Measurements from ENCODE around the gene RASA1.

RASA1 gene

GRCh38 chr5:87369431-87369830 is 101.7 kb downstream of the RASA1 start:
- H3K9ac ChIP-seq (ENCODE audit: low read length) = no peak overlapping the region
- H3K4me3 ChIP-seq (ENCODE audit: low read length) = no peak overlapping the region
- no peaks in the 10 kb centered on the region for H3K27me3 ChIP-seq (ENCODE audit: control insufficient read depth, insufficient read depth, low read length)
- no peaks in the 10 kb centered on the region for H3K9me3 ChIP-seq (ENCODE audit: control insufficient read depth, low read length)
- no peaks in the 10 kb centered on the region for H3K36me3 ChIP-seq (ENCODE audit: control insufficient read depth, insufficient read depth, low read length)
- peaks cover 7% of the 10 kb centered on the region for H3K4me1 ChIP-seq (ENCODE audit: control insufficient read depth, insufficient read depth, low read length)

- Histone ChIP-seq H3K4me3 (ENCODE audit: low read length) (no peak overlapping the region), H3K9me3 (ENCODE audit: control insufficient read depth, low read length) (no peaks in the 10 kb centered on the region), H3K36me3 (ENCODE audit: control insufficient read depth, insufficient read depth, low read length) (no peaks in the 10 kb centered on the region), H3K27me3 (ENCODE audit: control insufficient read depth, insufficient read depth, low read length) (no peaks in the 10 kb centered on the region), H3K4me1 (ENCODE audit: control insufficient read depth, insufficient read depth, low read length) (no peaks in the 10 kb centered on the region), H3K9ac (ENCODE audit: low read length) (no peak overlapping the region)
Measured at GRCh38 chr5:87372705-87373104, 105.0 kb downstream of the RASA1 start.

- no peaks in the 10 kb centered on the region for H3K9me3 ChIP-seq (ENCODE audit: control insufficient read depth, low read length)
- no peak overlapping the region for H3K9ac ChIP-seq (ENCODE audit: low read length)
- H3K36me3 ChIP-seq (ENCODE audit: control insufficient read depth, insufficient read depth, low read length) = no peaks in the 10 kb centered on the region
- no peaks in the 10 kb centered on the region for H3K4me1 ChIP-seq (ENCODE audit: control insufficient read depth, insufficient read depth, low read length)
- no peaks in the 10 kb centered on the region for H3K27me3 ChIP-seq (ENCODE audit: control insufficient read depth, insufficient read depth, low read length)
- H3K4me3 ChIP-seq (ENCODE audit: low read length) = no peak overlapping the region
Measured at GRCh38 chr5:87382224-87382623, 114.5 kb downstream of the RASA1 start.

GRCh38 chr5:87383216-87383615 is 115.5 kb downstream of the RASA1 start:
- H3K27me3 ChIP-seq (ENCODE audit: control insufficient read depth, insufficient read depth, low read length) = no peaks in the 10 kb centered on the region
- H3K4me3 ChIP-seq (ENCODE audit: low read length) = no peak overlapping the region
- no peaks in the 10 kb centered on the region for H3K36me3 ChIP-seq (ENCODE audit: control insufficient read depth, insufficient read depth, low read length)
- no peak overlapping the region for H3K9ac ChIP-seq (ENCODE audit: low read length)
- no peaks in the 10 kb centered on the region for H3K4me1 ChIP-seq (ENCODE audit: control insufficient read depth, insufficient read depth, low read length)
- H3K9me3 ChIP-seq (ENCODE audit: control insufficient read depth, low read length) = no peaks in the 10 kb centered on the region

GRCh38 chr5:87385802-87386201 is 118.1 kb downstream of the RASA1 start:
- Histone ChIP-seq H3K9me3 (ENCODE audit: control insufficient read depth, low read length) (no peaks in the 10 kb centered on the region), H3K27me3 (ENCODE audit: control insufficient read depth, insufficient read depth, low read length) (no peaks in the 10 kb centered on the region), H3K9ac (ENCODE audit: low read length) (no peak overlapping the region), H3K4me1 (ENCODE audit: control insufficient read depth, insufficient read depth, low read length) (no peaks in the 10 kb centered on the region), H3K4me3 (ENCODE audit: low read length) (no peak overlapping the region), H3K36me3 (ENCODE audit: control insufficient read depth, insufficient read depth, low read length) (no peaks in the 10 kb centered on the region)

- Histone ChIP-seq H3K27me3 (ENCODE audit: control insufficient read depth, insufficient read depth, low read length) (no peaks in the 10 kb centered on the region), H3K9ac (ENCODE audit: low read length) (no peak overlapping the region), H3K4me3 (ENCODE audit: low read length) (no peak overlapping the region), H3K4me1 (ENCODE audit: control insufficient read depth, insufficient read depth, low read length) (no peaks in the 10 kb centered on the region), H3K9me3 (ENCODE audit: control insufficient read depth, low read length) (no peaks in the 10 kb centered on the region), H3K36me3 (ENCODE audit: control insufficient read depth, insufficient read depth, low read length) (no peaks in the 10 kb centered on the region)
Measured at GRCh38 chr5:87388129-87388528, 120.4 kb downstream of the RASA1 start.

GRCh38 chr5:87389296-87390034 is 121.8 kb downstream of the RASA1 start:
- Histone ChIP-seq H3K9me3 (ENCODE audit: control insufficient read depth, low read length) (no peaks in the 10 kb centered on the region), H3K9ac (ENCODE audit: low read length) (no peak overlapping the region), H3K27me3 (ENCODE audit: control insufficient read depth, insufficient read depth, low read length) (no peaks in the 10 kb centered on the region), H3K4me1 (ENCODE audit: control insufficient read depth, insufficient read depth, low read length) (no peaks in the 10 kb centered on the region), H3K36me3 (ENCODE audit: control insufficient read depth, insufficient read depth, low read length) (no peaks in the 10 kb centered on the region), H3K4me3 (ENCODE audit: low read length) (no peak overlapping the region)

- H3K27me3 ChIP-seq (ENCODE audit: control insufficient read depth, insufficient read depth, low read length) = no peaks in the 10 kb centered on the region
- H3K4me1 ChIP-seq (ENCODE audit: control insufficient read depth, insufficient read depth, low read length) = no peaks in the 10 kb centered on the region
- no peaks in the 10 kb centered on the region for H3K9me3 ChIP-seq (ENCODE audit: control insufficient read depth, low read length)
- H3K4me3 ChIP-seq (ENCODE audit: low read length) = no peak overlapping the region
- no peaks in the 10 kb centered on the region for H3K36me3 ChIP-seq (ENCODE audit: control insufficient read depth, insufficient read depth, low read length)
- no peak overlapping the region for H3K9ac ChIP-seq (ENCODE audit: low read length)
Measured at GRCh38 chr5:87390075-87390474, 122.4 kb downstream of the RASA1 start.

- H3K27me3 ChIP-seq (ENCODE audit: control insufficient read depth, insufficient read depth, low read length) = no peaks in the 10 kb centered on the region
- no peak overlapping the region for H3K9ac ChIP-seq (ENCODE audit: low read length)
- no peaks in the 10 kb centered on the region for H3K4me1 ChIP-seq (ENCODE audit: control insufficient read depth, insufficient read depth, low read length)
- H3K36me3 ChIP-seq (ENCODE audit: control insufficient read depth, insufficient read depth, low read length) = no peaks in the 10 kb centered on the region
- H3K4me3 ChIP-seq (ENCODE audit: low read length) = no peak overlapping the region
- no peaks in the 10 kb centered on the region for H3K9me3 ChIP-seq (ENCODE audit: control insufficient read depth, low read length)
Measured at GRCh38 chr5:87390576-87391199, 123.0 kb downstream of the RASA1 start.

GRCh38 chr5:87392170-87392569 is 124.5 kb downstream of the RASA1 start:
- no peak overlapping the region for H3K9ac ChIP-seq (ENCODE audit: low read length)
- no peaks in the 10 kb centered on the region for H3K4me1 ChIP-seq (ENCODE audit: control insufficient read depth, insufficient read depth, low read length)
- no peaks in the 10 kb centered on the region for H3K27me3 ChIP-seq (ENCODE audit: control insufficient read depth, insufficient read depth, low read length)
- H3K36me3 ChIP-seq (ENCODE audit: control insufficient read depth, insufficient read depth, low read length) = no peaks in the 10 kb centered on the region
- no peak overlapping the region for H3K4me3 ChIP-seq (ENCODE audit: low read length)
- H3K9me3 ChIP-seq (ENCODE audit: control insufficient read depth, low read length) = no peaks in the 10 kb centered on the region

GRCh38 chr5:87392801-87393200 is 125.1 kb downstream of the RASA1 start:
- no peaks in the 10 kb centered on the region for H3K27me3 ChIP-seq (ENCODE audit: control insufficient read depth, insufficient read depth, low read length)
- H3K9ac ChIP-seq (ENCODE audit: low read length) = no peak overlapping the region
- no peak overlapping the region for H3K4me3 ChIP-seq (ENCODE audit: low read length)
- no peaks in the 10 kb centered on the region for H3K9me3 ChIP-seq (ENCODE audit: control insufficient read depth, low read length)
- H3K36me3 ChIP-seq (ENCODE audit: control insufficient read depth, insufficient read depth, low read length) = no peaks in the 10 kb centered on the region
- no peaks in the 10 kb centered on the region for H3K4me1 ChIP-seq (ENCODE audit: control insufficient read depth, insufficient read depth, low read length)

GRCh38 chr5:87393331-87393730 is 125.6 kb downstream of the RASA1 start:
- Histone ChIP-seq H3K27me3 (ENCODE audit: control insufficient read depth, insufficient read depth, low read length) (no peaks in the 10 kb centered on the region), H3K9me3 (ENCODE audit: control insufficient read depth, low read length) (no peaks in the 10 kb centered on the region), H3K9ac (ENCODE audit: low read length) (no peak overlapping the region), H3K4me3 (ENCODE audit: low read length) (no peak overlapping the region), H3K4me1 (ENCODE audit: control insufficient read depth, insufficient read depth, low read length) (no peaks in the 10 kb centered on the region), H3K36me3 (ENCODE audit: control insufficient read depth, insufficient read depth, low read length) (no peaks in the 10 kb centered on the region)
